IPS DF 4.7 (cell line): ENCODE results near the gene SPATA3.
"Not testable (repeated sequence)": the region's sequence is repeated elsewhere in the genome, so short reads cannot be mapped to it uniquely, and the experiment has no call there.

ENCODE experiments used
- DNase-seq: peaks from one replicate; pipeline ENCODE4 v3.0.0-alpha.2; 2013; ENCODE audit warnings: low spot score; ENCODE audit errors: extremely low read depth

Gene SPATA3

DNA sequence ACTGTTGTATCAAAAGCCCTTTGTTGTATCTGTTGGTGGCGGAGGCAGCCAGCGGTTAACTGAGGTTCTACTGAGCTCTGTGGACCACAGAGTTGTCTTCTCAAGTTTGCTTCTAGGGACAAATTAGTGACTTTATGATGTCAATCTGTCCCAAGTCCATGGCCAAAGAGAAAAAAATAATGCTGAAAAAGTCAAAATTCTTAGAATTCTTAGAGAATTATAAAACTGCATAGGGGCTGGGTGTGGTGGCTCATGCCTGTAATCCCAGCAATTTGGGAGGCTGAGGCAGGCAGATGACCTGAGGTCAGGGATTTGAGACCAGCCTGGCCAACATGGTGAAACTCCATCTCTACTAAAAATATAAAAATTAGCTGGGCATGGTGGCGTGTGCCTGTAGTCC is 29.1 kb downstream of the SPATA3 start:
- not testable (repeated sequence) for DNase-seq

DNA sequence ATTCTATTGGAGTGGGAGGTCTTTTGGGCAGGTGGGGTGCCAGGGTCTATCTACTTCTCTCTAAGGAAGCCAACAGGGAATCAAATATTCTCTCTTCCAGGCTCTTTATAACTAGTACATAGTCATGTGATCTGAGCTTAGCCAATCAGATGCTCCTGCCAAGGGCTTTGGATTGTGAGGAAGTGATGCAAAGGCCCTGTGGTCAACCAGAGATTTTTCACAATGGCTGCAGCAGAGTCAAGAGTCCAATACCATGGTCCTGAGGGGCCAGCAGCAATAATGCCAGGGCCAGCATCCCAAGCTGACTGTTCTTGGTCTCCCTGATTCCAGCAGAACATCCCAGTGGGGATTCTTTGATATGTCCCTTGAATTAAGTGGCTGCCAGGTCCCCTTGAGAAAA is 33.0 kb downstream of the SPATA3 start:
- no peak for DNase-seq

DNA sequence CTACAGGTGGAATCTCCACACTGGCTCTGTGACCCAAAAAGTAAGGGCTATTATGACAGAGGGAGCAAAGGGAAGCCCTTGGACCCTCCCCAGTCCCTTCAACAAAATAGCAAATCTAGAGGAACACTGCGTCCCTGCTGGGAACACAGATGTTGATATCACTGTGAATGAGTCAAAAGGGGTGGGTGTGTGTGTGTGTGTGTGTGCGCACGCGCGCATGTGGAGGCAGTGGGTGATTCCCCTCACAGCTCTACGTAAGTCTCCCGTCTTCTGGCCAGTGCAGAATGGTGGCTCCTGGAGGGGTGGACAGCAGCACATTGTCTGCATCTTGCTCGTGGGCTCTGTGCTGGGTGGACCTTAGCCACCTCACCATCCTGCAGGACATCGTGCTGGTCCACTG is 33.6 kb downstream of the SPATA3 start:
- no peak for DNase-seq

DNA sequence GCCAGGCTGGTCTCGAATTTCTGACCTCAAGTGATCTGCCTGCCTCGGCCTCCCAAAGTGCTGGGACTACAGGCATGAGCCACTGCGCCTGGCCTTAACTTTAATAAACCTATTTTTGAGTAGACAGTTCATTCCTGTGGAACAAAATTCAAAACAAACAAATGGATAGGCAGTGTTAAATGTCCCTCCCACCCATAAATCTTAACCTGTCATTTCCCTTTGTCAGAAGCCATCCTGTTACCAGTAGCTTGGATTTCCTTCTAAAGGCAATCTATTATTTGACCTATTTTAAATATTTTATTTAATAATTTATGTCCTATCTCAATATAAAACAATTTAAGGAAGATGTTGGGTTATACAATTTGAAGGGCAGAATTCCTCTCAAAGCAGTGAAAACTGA is 34.8 kb downstream of the SPATA3 start:
- DNase-seq = no peak

DNA sequence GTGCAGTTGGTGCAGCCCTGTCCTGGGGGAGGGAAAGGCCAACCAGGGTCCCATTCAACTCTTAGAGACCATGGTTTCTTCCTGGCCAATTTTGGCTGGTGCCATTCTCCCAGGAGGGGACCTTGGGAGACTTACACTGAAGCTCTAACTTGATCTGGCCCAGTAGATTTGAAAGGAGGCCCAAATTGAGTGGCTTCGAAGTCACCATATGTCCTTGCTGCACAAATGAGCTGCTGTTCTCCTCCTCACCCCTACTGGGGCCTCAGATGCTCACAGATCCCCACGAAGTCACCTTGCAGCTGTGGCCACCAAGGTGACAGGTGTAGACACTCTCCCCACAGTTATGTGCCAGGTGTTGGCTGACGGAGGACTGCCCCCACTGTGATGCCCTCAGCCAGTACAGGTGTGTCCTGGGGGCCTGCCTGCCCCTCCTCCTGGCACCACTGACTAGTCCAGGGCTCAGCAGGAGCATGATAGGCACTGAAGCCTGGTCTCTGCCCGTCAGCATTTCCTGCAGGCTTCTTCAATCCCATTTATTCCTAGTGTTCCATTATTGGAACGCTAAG is 36.7 kb downstream of the SPATA3 start:
- DNase-seq = no peak

DNA sequence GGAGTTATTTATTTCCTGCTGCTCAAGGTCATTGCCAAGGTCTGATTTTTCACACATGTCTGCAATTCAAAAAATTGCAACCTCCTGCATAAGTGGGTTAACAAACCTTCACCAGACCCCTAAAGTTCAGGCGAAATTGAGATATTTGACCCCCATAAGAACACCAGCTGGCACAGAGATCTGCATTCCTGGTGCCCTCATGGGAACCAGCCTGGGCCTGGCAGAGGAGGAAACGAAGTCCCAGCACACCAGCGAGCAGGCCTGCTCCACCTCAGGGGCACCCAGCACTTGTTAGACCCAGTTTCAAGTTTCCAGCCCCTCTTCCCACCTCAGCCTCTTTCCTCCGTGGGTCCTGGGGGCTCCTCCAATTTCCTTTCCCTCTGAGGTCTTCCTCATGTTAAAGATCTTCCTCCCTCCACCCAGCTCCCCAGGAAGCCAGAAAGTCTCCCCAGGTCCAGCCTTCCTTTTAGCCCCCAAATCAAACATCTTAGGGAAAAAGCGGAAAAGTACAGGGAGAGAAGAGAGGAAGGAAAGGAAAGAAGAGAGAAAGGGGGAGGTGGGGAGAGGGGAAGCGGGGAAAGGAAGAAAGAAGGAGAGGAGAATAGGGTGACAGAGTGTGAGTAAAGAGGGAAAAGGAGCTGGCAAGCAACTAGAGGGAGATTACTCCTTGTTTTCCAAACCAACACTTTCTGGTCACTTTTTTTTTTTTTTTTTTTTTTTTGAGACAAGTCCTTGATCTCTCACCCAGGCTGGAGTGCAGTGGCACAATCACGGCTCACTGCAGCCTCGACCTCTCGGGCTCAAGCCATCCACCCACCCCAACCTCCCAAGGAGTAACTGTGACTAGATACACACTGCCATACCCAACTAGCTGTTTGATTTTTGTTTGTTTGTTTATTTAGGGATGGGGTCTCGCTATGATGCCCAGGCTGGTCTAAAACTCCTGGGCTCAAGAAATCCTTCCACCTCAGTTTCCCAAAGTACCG is 37.5 kb downstream of the SPATA3 start:
- no peak for DNase-seq

DNA sequence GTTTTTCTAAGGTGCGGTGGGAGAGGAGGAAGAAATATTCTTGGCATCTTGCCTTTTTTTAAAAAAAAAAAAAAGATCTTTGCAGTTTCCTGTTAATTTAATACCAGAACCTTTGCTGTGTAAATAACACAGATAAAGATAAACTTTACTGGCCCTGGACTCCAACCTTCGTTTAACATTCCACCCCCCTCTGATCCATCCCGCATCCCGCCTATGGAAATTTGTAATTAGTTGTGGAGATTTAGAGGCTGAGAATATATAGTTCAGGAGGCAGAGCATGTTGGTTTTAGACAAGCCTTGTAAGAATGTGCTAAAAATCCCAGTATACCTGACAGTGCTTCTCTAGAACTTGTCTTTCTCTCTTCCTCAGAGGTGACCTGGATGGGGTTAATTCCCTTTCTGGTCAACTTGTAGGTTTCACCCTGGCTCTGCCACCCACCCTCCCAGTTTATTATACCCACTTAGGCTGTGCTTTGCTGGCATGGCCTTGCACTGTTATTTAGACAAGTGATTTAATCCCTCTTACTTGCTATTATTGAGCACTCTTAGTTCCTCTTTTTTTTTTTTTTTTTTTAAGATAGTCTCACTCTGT is 38.5 kb downstream of the SPATA3 start:
- DNase-seq = no peak

DNA sequence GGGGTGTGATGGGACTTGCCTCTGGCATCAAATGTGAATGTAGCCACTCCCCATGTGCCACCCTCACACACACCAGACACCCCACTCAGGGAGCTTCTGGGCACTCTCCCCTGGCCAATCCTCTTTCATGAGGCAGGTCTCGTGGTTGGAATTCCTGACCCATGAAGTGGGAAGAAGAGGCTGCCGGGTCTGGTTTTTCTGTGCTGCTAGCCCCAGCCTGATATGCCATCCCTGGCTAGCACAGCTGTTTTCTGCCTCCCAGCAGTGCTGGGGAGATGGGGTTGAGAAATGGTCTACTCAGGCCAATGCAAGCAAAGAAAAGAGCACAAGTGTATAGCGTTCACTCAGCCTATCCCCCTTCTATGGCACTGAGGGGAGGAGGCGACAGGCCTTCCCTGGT is 40.2 kb downstream of the SPATA3 start:
- no peak for DNase-seq

DNA sequence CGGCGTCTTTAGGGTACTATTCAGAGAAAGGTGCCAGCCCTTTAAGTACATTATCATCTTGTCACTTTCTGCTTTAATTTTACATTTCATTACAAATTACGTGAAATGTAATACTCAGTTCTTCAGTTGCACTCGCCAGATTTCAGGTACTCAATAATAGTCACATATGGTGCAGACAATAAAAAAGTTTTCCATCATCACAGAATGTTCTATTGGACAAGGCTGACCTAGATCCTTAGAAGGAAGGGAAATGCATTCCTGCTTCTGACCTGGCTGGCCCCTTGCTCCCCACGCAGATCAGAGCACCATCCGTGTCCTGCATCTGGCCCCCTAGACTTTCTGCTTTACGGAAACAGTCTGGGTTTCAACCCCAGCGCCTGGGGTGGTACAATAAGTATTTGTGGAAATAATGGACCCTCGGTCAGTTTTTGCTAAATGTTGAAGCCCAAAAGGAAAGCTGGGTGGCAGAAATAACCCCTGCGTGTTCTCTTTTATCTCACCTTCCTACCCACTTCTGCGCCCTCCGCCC is 40.7 kb downstream of the SPATA3 start:
- DNase-seq = no peak

DNA sequence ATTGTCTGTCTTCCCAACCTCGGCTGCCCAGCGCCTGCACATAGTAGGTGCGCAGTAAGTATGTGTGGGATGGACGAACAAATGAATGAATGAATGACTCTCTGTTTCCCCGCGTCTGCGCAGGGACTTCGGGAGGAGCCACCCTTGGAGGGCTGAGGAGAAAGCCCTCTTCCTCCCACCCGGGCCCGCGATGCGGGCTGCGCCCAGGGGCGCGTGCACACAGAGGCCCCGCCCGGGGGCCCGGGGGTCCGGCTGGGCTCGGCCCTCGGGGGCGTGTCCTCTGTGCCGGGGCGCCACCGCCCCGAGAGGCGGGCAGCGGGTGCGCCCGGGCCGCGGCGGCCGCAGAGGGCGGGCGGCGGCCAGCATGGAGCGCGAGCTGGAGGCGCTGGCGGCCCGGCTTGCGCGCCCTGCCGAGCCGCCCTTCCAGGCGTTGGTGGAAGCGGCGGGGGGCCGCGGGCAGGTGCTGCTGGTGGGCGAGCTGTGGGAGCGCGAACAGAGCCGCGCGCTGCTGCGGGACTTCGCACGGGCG is 41.3 kb downstream of the SPATA3 start, which contains the start of gene C2orf72:
TSS of gene C2orf72 (plus strand) at position 322 of the 529 bp plus-strand sequence. CDS start at position 365, 43 bp downstream.
- no peak for DNase-seq

DNA sequence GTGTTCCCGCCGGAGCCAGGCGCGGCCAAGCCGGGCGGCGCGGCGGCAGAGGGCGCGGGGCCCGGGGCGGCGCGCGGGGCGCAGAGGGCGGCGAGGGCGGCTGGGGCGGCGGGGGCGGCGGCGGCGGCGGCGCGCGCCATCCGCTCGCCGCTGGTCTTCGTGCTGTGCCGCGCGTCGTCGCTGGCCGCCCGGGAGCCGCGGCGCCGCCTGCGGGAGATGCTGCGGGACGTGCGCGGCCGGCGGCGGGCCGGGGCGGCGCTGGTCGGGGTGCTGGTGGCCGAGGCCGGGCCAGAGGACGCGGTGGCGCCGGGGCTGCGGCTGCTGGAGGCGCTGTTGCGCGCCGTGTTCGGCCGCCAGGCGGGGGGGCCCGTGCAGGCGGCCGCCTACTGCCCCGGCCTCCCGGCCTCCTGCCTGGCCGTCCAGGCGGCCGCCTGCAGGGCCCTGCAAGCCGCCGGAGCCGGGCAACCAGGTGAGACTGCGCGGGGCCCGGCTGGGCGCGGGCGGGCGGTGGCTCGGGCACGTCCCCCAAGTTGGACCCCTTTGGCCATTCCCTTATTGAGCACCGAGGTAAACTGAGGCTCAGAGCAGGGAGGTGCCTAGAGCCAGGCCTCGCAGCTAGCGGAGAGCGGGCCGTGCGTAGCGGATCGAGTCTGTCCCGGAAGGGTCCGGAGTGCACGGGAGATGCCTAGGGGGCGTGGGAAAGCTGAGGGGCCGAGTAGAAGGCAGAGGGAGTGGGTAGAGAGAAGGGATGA is 42.0 kb downstream of the SPATA3 start:
- DNase-seq = no peak

DNA sequence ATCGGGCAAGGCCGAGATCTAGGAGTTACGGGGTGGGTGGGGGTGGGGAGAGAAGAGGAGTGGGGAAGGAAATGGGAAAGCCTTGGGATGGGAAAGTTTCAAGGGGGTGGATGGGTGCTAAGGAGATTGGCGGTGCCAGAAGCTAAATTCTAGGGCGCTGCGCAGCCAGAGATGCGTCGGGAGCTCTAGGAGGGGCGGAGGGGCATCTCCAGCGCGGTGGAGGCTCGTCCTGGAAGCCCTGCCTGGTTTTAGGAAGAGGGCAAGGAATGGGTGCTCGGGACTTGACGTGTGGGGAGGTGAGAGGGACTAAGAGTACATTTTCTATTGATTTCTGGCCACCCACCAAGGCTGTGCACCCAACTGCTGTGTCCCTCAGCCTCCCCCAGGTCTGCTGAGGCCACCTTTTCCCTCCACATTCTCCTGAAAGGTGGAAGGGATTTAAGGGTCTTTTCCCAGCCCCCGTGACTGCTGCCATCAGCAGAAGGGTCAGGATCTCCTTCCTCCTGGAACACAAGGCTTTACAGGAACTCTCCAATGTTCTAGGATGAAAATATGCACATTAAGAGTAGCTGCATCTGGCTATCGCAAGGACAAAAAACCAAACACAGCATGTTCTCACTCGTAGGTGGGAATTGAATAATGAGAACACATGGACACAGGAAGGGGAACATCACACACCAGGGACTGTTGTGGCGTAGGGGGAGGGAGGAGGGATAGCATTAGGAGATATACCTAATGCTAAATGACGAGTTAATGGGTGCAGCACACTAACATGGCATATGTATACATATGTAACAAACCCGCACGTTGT is 42.8 kb downstream of the SPATA3 start:
- DNase-seq = no peak

DNA sequence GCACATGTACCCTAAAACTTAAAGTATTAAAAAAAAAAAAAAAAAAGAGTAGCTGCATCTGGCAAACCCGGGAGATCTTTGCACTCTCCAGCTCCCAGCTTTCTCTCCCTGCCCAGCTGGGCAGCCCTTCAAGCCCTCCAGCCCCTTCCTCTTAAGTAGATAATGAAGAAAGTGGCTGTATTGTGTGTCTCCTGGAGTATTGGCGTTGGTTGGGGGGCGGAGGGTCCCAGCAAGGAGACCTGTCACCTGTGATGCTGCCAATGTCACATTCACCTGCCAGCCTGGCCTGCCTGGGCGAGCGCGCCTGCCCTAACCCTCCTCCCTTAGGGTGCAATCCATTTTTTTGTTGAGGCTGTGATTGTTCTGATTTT is 43.4 kb downstream of the SPATA3 start:
- no peak for DNase-seq

DNA sequence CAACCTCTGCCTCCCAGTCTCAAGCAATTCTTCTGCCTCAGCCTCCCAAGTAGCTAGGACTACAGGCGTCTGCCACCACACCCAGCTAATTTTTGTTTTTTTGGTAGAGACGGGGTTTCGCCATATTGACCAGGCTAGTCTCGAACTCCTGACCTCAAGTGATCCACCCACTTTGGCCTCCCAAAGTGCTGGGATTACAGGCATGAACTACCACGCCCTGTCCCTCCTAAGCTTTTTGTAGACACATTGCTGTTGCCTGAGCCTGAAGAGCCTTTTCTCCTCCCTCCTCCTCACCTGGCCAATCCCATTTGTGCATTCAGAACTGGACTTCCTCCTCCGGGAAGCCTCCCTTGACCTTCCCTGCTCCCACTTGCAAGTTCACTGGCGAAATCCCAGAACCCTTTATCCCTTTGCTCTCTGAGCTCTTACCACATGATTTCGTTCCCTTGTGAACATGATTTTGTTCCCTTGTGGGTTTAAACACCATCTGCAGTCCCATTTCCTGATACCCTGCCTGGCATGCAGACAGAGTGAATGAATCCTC is 44.0 kb downstream of the SPATA3 start:
- DNase-seq = no peak

DNA sequence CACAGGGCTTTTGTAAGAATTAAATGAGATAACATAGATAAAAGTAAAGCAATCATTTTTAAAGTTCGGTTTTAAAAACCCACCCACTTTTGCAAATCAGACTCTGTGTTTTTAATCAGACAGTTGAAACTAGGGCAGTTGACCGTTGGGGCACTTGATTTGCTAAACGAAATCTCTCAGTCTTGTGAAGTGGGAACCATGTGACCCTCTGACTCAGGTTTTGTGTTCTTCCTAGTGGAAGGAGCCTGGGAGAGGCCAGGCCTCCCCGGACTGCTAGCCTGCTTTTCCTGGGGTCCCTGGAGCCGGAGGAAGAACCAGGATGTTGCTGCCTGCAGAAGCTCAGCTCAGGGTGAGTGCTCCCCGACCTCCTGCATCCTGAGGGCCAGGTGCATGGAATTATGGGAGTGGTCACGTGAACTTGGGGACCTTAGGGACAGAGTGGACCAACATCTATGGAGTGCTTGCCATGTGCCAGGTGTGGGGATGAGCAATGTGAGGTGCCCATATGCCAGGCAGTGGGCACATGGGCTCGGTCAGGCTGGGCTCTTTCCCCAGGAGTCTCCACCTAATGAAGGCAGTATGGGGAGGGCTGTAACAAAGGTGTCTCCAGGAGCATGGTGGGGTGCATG is 45.3 kb downstream of the SPATA3 start:
- no peak for DNase-seq

DNA sequence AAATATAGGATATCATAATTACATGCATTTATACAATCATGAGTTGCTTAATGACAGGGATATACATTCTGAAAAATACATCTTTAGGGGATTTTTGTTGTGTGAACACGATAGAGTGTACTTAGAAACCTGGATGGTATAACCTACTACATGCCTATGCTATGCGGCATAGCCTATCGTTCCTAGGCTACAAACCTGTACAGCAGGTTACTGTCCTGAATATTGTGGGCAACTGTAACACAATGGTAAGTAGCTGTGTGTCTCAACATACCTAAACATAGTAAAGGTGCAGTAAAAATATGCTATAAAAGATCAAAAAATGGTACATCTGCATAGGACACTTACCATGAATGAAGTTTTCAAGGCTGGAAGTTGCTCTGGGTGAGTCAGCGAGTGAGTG is 47.9 kb downstream of the SPATA3 start:
- DNase-seq = no peak

DNA sequence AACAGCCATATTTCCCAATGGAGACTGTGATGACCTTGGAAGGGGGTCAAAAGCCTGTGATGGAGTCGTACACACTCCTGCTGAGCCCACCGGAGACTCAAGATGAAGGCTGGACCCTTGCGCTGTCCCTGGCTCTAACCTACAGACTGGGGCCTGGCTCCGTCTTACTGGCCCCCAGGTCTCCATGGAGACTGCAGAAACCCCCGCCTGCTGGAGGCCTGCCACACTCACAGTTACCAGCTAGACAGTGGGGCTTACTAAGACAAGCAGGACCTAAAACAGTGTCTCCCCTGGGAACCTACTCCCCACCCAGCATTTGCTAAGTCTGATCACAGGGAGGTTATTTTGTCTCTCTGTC is 51.0 kb downstream of the SPATA3 start:
- DNase-seq = no peak

DNA sequence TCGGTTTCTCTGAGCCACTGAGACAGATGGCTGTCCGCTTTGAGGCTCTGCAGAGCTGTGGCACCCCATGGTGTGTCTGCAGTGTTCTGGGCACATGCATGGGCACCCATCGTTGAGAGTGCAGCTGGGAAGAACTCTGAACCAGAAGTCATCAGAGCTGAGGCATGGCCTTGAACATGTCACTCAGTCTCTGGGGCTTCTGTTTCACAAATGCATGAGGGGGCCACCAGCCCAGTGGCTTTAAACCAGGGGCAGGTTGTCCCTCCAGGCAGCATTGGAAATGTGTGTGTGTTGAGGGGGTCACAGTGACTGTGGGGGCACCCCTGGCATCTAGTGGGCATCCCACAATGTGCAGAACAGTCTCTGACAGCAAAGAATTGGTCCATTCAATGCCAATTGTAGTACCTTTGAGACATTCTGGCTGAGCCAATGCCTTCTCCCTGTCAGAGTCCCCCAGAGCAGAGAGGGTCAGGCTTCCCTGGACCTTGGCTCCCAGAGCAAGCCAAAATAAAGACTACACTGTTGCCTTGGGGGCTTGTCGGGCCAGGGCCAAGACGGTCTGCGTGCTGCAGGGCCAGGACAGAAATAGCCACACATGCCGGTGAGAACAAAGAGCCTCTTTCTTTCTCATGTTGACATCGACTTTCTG is 51.5 kb downstream of the SPATA3 start:
- no peak for DNase-seq
